Measurements from ENCODE around the gene ALDH3A2. TPM values are rescaled to one million over a fixed set of nuclear protein-coding genes. Genes with fewer than 3 reads are reported as not detected.

Gene ALDH3A2
- total and polyA plus RNA-seq, 8 donors = 46.3 to 102 (median 57.0) TPM

DNA sequence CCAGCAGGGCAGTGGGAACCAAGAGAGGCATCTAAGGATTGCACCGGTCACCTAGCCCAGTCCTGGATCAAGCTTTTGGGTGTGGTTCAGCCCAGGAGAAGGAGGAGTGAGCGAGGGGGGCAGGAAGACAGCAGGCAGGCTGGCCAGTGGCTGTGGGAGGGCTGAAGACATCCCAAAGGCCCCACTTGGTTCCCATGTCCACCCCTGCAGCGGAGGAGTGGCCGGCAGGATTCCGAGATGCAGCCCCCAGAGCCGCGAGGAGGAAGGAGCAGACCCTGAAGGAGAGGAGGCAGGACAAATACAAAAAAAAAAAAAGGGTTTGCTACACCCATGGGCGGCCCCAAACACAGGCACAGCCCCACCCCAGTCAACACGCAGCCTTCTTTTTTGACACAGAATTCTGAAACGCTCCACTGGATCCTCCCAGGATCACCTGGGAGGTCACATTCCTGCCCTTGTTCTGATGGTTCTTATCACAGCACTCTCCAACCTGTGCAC lies 68.9 kb downstream of the ALDH3A2 start:
- no peak overlapping the region for H3K4me3 ChIP-seq
- FAIRE-seq = no peak

GRCh38 chr17:19718041-19718612 lies 69.6 kb downstream of the ALDH3A2 start:
- peak in 1 of 6 donors; percentile 5 for DNase-seq
- no peak overlapping the region for H3K27ac ChIP-seq
- H3K27me3 ChIP-seq = no peaks in the 10 kb centered on the region

More for the DNA sequence above, 68.9 kb downstream of the ALDH3A2 start:
- no peaks in the 10 kb centered on the region for H3K4me1 ChIP-seq
- no peaks in the 10 kb centered on the region for H3K27me3 ChIP-seq
- TF ChIP-seq CTCF (IDR thresholded peaks at IDR 0.05) = no peak
- DNase-seq (peak in 2 of 6 donors; percentile 4 to 47), ATAC-seq (no peak)
- no peaks in the 10 kb centered on the region for H3K9me3 ChIP-seq
- H3K36me3 ChIP-seq = no peaks in the 10 kb centered on the region
- 77 to 82% methylated on average over 10 of the region's 10 CpGs for WGBS, 2 donors
- H3K27ac ChIP-seq = no peak overlapping the region
- intact Hi-C loops (cut with DNase I) = no loop called here

GRCh38 chr17:19718613-19719354 lies 70.2 kb downstream of the ALDH3A2 start:
- peak in 3 of 4 donors; percentile 69 to 71 (median 70) for ATAC-seq
- Histone ChIP-seq H3K27ac (no peak overlapping the region), H3K9me3 (no peaks in the 10 kb centered on the region), H3K4me3 (no peak overlapping the region), H3K4me1 (no peaks in the 10 kb centered on the region), H3K36me3 (no peaks in the 10 kb centered on the region), H3K27me3 (no peaks in the 10 kb centered on the region)
- TF ChIP-seq CTCF (IDR thresholded peaks at IDR 0.05) = no peak
- WGBS, 2 donors = 60 to 82% methylated on average over 18 of the region's 18 CpGs
- DNase-seq = peak in 3 of 6 donors; percentile 17 to 74 (median 57)
- FAIRE-seq = no peak
- intact Hi-C loops (cut with DNase I) = no loop called here

More at GRCh38 chr17:19718041-19718612, 69.6 kb downstream of the ALDH3A2 start:
- intact Hi-C loops (cut with DNase I) = no loop called here
- Histone ChIP-seq H3K9me3 (no peaks in the 10 kb centered on the region), H3K4me1 (no peaks in the 10 kb centered on the region), H3K4me3 (no peak overlapping the region), H3K36me3 (no peaks in the 10 kb centered on the region)
- ATAC-seq (no peak), FAIRE-seq (no peak)
- 67 to 78% methylated on average over 12 of the region's 12 CpGs for WGBS, 2 donors
- TF ChIP-seq CTCF (IDR thresholded peaks at IDR 0.05) = no peak

GRCh38 chr17:19719355-19720209 lies 71.0 kb downstream of the ALDH3A2 start:
- Histone ChIP-seq H3K4me3 (no peak overlapping the region), H3K4me1 (peaks cover 0 to 5% (median 0%) of the 10 kb centered on the region in 3 donors), H3K27me3 (no peaks in the 10 kb centered on the region), H3K27ac (no peak overlapping the region), H3K9me3 (no peaks in the 10 kb centered on the region), H3K36me3 (no peaks in the 10 kb centered on the region)
- no peak for TF ChIP-seq CTCF (IDR thresholded peaks at IDR 0.05)
- 77 to 86% methylated on average over 23 of the region's 23 CpGs for WGBS, 2 donors
- FAIRE-seq (no peak), DNase-seq (peak in 3 of 6 donors; percentile 17 to 51 (median 43)), ATAC-seq (peak in 3 of 4 donors; percentile 30 to 66 (median 64))
- intact Hi-C loops (cut with DNase I) = no loop called here
